ENCODE data around the gene IQSEC2. TPM values are rescaled to one million over a fixed set of nuclear protein-coding genes. Genes with fewer than 3 reads are reported as not detected.
A peak's percentile ranks its signal among the peaks of the same experiment; 100 is the strongest.

The IQSEC2 gene
- total RNA-seq, 1 donor from 2014 or later = 24.0 TPM

GRCh38 chrX:53269536-53270107 lies 11.8 kb downstream of the IQSEC2 start:
- ATAC-seq (no peak), DNase-seq (no peak)
- no peaks in the 10 kb centered on the region for H3K9me3 ChIP-seq
- intact Hi-C loops (cut with DNase I) = no loop called here
- H3K27ac ChIP-seq = no peak overlapping the region
- no peaks in the 10 kb centered on the region for H3K36me3 ChIP-seq
- TF ChIP-seq, protein P1, sequence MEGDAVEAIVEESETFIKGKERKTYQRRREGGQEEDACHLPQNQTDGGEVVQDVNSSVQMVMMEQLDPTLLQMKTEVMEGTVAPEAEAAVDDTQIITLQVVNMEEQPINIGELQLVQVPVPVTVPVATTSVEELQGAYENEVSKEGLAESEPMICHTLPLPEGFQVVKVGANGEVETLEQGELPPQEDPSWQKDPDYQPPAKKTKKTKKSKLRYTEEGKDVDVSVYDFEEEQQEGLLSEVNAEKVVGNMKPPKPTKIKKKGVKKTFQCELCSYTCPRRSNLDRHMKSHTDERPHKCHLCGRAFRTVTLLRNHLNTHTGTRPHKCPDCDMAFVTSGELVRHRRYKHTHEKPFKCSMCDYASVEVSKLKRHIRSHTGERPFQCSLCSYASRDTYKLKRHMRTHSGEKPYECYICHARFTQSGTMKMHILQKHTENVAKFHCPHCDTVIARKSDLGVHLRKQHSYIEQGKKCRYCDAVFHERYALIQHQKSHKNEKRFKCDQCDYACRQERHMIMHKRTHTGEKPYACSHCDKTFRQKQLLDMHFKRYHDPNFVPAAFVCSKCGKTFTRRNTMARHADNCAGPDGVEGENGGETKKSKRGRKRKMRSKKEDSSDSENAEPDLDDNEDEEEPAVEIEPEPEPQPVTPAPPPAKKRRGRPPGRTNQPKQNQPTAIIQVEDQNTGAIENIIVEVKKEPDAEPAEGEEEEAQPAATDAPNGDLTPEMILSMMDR (IDR thresholded peaks at IDR 0.05) = no peak
- no peak overlapping the region for H3K4me3 ChIP-seq
- no peaks in the 10 kb centered on the region for H3K27me3 ChIP-seq (ENCODE audit: low read depth)
- H3K4me1 ChIP-seq = peaks cover 27% of the 10 kb centered on the region

- Histone ChIP-seq H3K36me3 (no peaks in the 10 kb centered on the region), H3K4me1 (peaks cover 27% of the 10 kb centered on the region), H3K4me3 (no peak overlapping the region), H3K27me3 (ENCODE audit: low read depth) (no peaks in the 10 kb centered on the region), H3K27ac (no peak overlapping the region), H3K9me3 (no peaks in the 10 kb centered on the region)
- DNase-seq = no peak
- no peak for ATAC-seq
- TF ChIP-seq, protein P1 (IDR thresholded peaks at IDR 0.05) = no peak
- intact Hi-C loops (cut with DNase I) = no loop called here
Observed at GRCh38 chrX:53268173-53268572, 13.2 kb downstream of the IQSEC2 start.

DNA sequence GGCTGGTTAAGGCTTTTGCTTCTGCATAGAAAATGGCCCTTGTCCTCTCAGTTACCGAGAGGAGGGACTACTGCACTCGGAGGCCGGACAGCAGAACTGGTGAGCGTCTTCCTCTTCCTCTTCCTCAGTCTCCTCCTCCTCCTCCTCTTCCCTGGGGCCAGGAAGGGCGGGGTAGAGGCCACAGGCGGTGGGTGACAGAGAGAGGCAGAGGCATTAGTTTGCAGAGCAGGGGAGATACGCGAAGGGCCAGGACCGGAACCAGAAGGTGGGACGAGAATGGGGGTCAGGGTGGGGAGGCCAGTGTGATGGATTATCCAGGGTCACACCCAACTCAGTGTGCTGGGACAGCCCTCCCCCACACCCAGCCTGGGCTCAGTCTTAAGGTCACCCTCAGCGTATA lies 14.5 kb downstream of the IQSEC2 start:
- TF ChIP-seq, protein P1 (IDR thresholded peaks at IDR 0.05) = no peak
- H3K27ac ChIP-seq = no peak overlapping the region
- DNase-seq = no peak
- intact Hi-C loops (cut with DNase I) = no loop called here
- H3K4me3 ChIP-seq = no peak overlapping the region
- no peaks in the 10 kb centered on the region for H3K9me3 ChIP-seq
- no peaks in the 10 kb centered on the region for H3K27me3 ChIP-seq (ENCODE audit: low read depth)
- peaks cover 27% of the 10 kb centered on the region for H3K4me1 ChIP-seq
- peak in 1 of 2 donors; percentile 42 for ATAC-seq
- no peaks in the 10 kb centered on the region for H3K36me3 ChIP-seq

DNA sequence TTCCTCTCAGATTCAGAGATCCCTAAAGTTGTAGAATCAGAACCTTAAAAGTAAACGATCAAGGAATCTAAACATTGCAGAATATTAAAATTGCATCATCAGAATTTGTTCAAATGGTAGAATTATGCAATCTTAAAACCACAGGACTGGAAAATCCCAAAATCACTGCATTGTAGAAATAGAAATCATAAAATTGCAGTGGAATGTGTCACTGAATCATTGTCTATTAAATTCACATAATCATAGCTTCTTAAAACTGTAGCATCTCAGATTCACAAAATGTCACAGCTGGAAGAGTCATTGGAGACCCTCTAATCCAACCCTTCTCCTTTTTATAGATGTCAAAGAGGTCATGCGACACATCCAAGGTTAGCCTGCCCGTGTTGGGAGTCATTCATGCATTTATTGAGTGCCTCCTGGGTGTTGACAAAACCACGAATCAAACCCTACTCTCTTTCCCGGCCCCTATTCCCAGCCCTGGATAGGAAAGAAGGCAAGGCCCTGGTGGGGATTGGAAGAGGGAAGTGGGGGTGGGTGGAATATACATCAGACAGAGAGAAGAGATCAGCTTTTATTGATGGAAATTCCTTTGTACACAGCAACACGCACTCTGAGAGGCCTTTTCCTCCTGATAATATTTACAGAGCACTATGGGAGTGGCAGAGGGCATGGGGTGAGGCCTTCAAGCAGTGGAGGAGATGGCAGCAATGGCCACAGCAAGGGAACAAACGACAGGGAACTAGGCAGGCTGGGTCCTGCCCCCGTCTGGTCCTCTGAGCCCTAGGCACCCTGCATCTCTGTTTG lies 15.4 kb downstream of the IQSEC2 start:
- Histone ChIP-seq H3K4me1 (peaks cover 27% of the 10 kb centered on the region), H3K36me3 (no peaks in the 10 kb centered on the region), H3K4me3 (no peak overlapping the region), H3K9me3 (no peaks in the 10 kb centered on the region), H3K27me3 (ENCODE audit: low read depth) (no peaks in the 10 kb centered on the region), H3K27ac (no peak overlapping the region)
- intact Hi-C loops (cut with DNase I) = no loop called here
- peak; percentile 9 to 36 for ATAC-seq
- TF ChIP-seq, protein P1 (IDR thresholded peaks at IDR 0.05) = no peak
- no peak for DNase-seq

- intact Hi-C loops (cut with DNase I) = no loop called here
- ATAC-seq = no peak
- TF ChIP-seq, protein P1 (IDR thresholded peaks at IDR 0.05) = no peak
Observed at GRCh38 chrX:53263597-53264094, 17.7 kb downstream of the IQSEC2 start.

More at GRCh38 chrX:53263597-53264094, 17.7 kb downstream of the IQSEC2 start:
- DNase-seq = no peak
- Histone ChIP-seq H3K27me3 (ENCODE audit: low read depth) (no peaks in the 10 kb centered on the region), H3K36me3 (no peaks in the 10 kb centered on the region), H3K9me3 (no peaks in the 10 kb centered on the region), H3K4me1 (peaks cover 27% of the 10 kb centered on the region), H3K27ac (no peak overlapping the region), H3K4me3 (no peak overlapping the region)

Measured in lower lobe of right lung (tissue), 2 donors.